Neural progenitor cell (in vitro differentiated cells): ENCODE measurements around the gene SUGCT.

Experiments used
- CTCF ChIP-seq: fragments of 200-600 bp; sonication (generic); IDR thresholded peaks from 2 replicates; pipeline ENCODE4 v1.5.1; 2017; ENCODE audit warnings: antibody characterized with exemption, mild to moderate bottlenecking
- EZH2 ChIP-seq: fragments of 200-600 bp; sonication (generic); IDR thresholded peaks from 2 replicates; pipeline ENCODE4 v1.6.1; 2017; ENCODE audit warnings: antibody characterized with exemption, mild to moderate bottlenecking, moderate library complexity
- EZH2phosphoT487 ChIP-seq: fragments of 200-600 bp; sonication (generic); IDR thresholded peaks from 2 replicates; pipeline ENCODE4 v1.6.1; 2017; ENCODE audit warnings: antibody characterized with exemption

- TF ChIP-seq CTCF, result no peak
- TF ChIP-seq EZH2phosphoT487, result no peak
- TF ChIP-seq EZH2, result no peak
Measured at GRCh38 chr7:40400525-40400924, 265.7 kb downstream of the SUGCT start.
